H1 (cell line): ENCODE measurements around the gene TTC32. TPM values are rescaled to one million over a fixed set of nuclear protein-coding genes. Genes with fewer than 3 reads are reported as not detected.

Source experiments
- EZH2 ChIP-seq: fragments of 200-600 bp; sonication (generic); IDR thresholded peaks from 2 replicates; pipeline ENCODE4 v1.7.1; 2012; ENCODE audit warnings: low read depth, mild to moderate bottlenecking, moderate library complexity, low read length, inconsistent platforms; ENCODE audit not compliant: severe bottlenecking
- ZNF274 ChIP-seq: IDR thresholded peaks from 2 replicates; pipeline ENCODE4 v1.7.0; 2012; ENCODE audit warnings: low read length, borderline replicate concordance; ENCODE audit errors: extremely low read depth
- polyA plus RNA-seq, 7 experiments: library from polyadenylated mRNA; depleted of rRNA in 3 of 7; stranded (reverse) in 5 of 7; unstranded in 2 of 7; fragments of >200 nt in 5 of 7; fragments of 200-250 nt in 2 of 7; gene quantifications; 1 replicate in 5 of 7; 2 replicates in 1 of 7; 4 replicates in 1 of 7; pipeline versions ENCODE4 v1.2.1 to v1.2.3, GENCODE V29; 2011 to 2013; ENCODE audit warnings: missing spikeins in 2 of 7, mixed read lengths in 2 of 7
- total RNA-seq: library from RNA; stranded (reverse); fragmentation: NEBNext Ultra II Directional; extraction: Animal tissue kit (Norgen Biotek cat#: 25700); gene quantifications from 2 replicates; pipeline ENCODE4 v1.2.1, GENCODE V29; 2021

Gene TTC32
- total and polyA plus RNA-seq, 2 of the 8 experiments (the other 6 are each of a cell fraction or from before 2014, with no cell fraction given): 6.8 to 8.7 TPM

DNA sequence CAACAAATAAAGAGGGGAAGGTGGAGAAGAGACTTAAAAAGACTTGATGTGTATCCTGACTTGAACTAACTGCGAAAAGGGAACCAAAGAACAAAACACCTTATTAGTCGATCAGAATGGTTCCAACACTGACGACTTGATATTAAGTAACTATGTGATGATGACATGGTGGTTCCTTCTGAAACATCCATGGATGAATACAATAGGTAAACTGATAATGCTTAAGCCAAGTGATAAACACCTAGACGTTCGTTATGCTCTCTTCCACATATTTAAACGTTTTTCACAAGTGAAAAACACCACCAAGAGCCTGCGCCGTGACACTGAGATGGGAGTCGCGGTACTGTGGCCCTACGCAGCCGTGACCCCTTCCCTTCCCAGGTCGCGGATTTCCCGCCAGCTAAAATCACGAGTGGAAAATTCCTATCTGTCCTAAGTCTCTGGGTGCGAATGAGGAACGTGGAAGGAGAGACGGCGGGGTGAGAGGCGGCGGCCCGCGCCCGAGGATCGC is 797 bp downstream of the TTC32 start (continued):
- TF ChIP-seq EZH2 (no peak), ZNF274 (no peak)
- TF ChIP-seq, all 59 proteins: peak for 0
